Measurements from ENCODE around the gene KCNJ3. TPM values are rescaled to one million over a fixed set of nuclear protein-coding genes. Genes with fewer than 3 reads are reported as not detected.

KCNJ3 gene
- total and polyA plus RNA-seq, 4 donors: 0.01 to 0.31 (median 0.05) TPM

- Histone ChIP-seq H3K9me3 (ENCODE audit: control insufficient read depth in 4 of 4, insufficient read depth in 3 of 4, low read length in 3 of 4) (peaks cover 0 to 3% (median 0%) of the 10 kb centered on the region in 4 donors), H3K27ac (ENCODE audit: low read depth in 1 of 2, low read length in 1 of 2) (no peak overlapping the region), H3K4me3 (no peak overlapping the region), H3K9ac (ENCODE audit: insufficient read depth in 1 of 2, low read length in 2 of 2) (no peak overlapping the region), H3K27me3 (ENCODE audit: control insufficient read depth in 3 of 3, insufficient read depth in 3 of 3, low read length in 2 of 3) (peaks cover 0 to 20% (median 9%) of the 10 kb centered on the region in 3 donors), H3K36me3 (ENCODE audit: control insufficient read depth in 4 of 4, insufficient read depth in 4 of 4, low read length in 4 of 4) (no peaks in the 10 kb centered on the region), H3K4me1 (ENCODE audit: control insufficient read depth in 5 of 5, insufficient read depth in 5 of 5, low read length in 5 of 5) (peaks cover 0 to 24% (median 0%) of the 10 kb centered on the region in 5 donors)
- no peak for ATAC-seq (ENCODE audit: insufficient read depth, low FRiP score)
- TF ChIP-seq CTCF (IDR thresholded peaks at IDR 0.05; ENCODE audit: control extremely low read depth, extremely low read depth): no peak
- WGBS, 2 donors: 53 to 57% methylated on average over 3 of the region's 3 CpGs
- DNase-seq: no peak
Observed at GRCh38 chr2:154693741-154694340, 4.7 kb upstream of the KCNJ3 start.

- no peak for TF ChIP-seq CTCF (IDR thresholded peaks at IDR 0.05; ENCODE audit: control extremely low read depth, extremely low read depth)
- 85 to 87% methylated on average over 3 of the region's 3 CpGs for WGBS, 2 donors
Observed at GRCh38 chr2:154694881-154695280, 3.6 kb upstream of the KCNJ3 start.

GRCh38 chr2:154696369-154696768 lies 2.1 kb upstream of the KCNJ3 start:
- peaks cover 0 to 6% (median 0%) of the 10 kb centered on the region in 4 donors for H3K9me3 ChIP-seq (ENCODE audit: control insufficient read depth in 4 of 4, insufficient read depth in 3 of 4, low read length in 3 of 4)
- 78 to 82% methylated on average over 4 of the region's 4 CpGs for WGBS, 2 donors
- no peak overlapping the region for H3K4me3 ChIP-seq
- no peak for TF ChIP-seq CTCF (IDR thresholded peaks at IDR 0.05; ENCODE audit: control extremely low read depth, extremely low read depth)
- H3K9ac ChIP-seq (ENCODE audit: insufficient read depth in 1 of 2, low read length in 2 of 2): no peak overlapping the region
- ATAC-seq (ENCODE audit: insufficient read depth, low FRiP score) (no peak), DNase-seq (no peak)
- peaks cover 0 to 37% (median 28%) of the 10 kb centered on the region in 3 donors for H3K27me3 ChIP-seq (ENCODE audit: control insufficient read depth in 3 of 3, insufficient read depth in 3 of 3, low read length in 2 of 3)
- H3K4me1 ChIP-seq (ENCODE audit: control insufficient read depth in 5 of 5, insufficient read depth in 5 of 5, low read length in 5 of 5): peaks cover 0 to 29% (median 3%) of the 10 kb centered on the region in 5 donors
- H3K36me3 ChIP-seq (ENCODE audit: control insufficient read depth in 4 of 4, insufficient read depth in 4 of 4, low read length in 4 of 4): no peaks in the 10 kb centered on the region
- no peak overlapping the region for H3K27ac ChIP-seq (ENCODE audit: low read depth in 1 of 2, low read length in 1 of 2)

More at GRCh38 chr2:154694881-154695280, 3.6 kb upstream of the KCNJ3 start:
- H3K27ac ChIP-seq (ENCODE audit: low read depth in 1 of 2, low read length in 1 of 2): no peak overlapping the region
- H3K4me3 ChIP-seq: no peak overlapping the region
- peaks cover 0 to 6% (median 0%) of the 10 kb centered on the region in 4 donors for H3K9me3 ChIP-seq (ENCODE audit: control insufficient read depth in 4 of 4, insufficient read depth in 3 of 4, low read length in 3 of 4)
- H3K9ac ChIP-seq (ENCODE audit: insufficient read depth in 1 of 2, low read length in 2 of 2): no peak overlapping the region
- ATAC-seq (ENCODE audit: insufficient read depth, low FRiP score) (no peak), DNase-seq (no peak)
- H3K36me3 ChIP-seq (ENCODE audit: control insufficient read depth in 4 of 4, insufficient read depth in 4 of 4, low read length in 4 of 4): no peaks in the 10 kb centered on the region
- peaks cover 0 to 30% (median 18%) of the 10 kb centered on the region in 3 donors for H3K27me3 ChIP-seq (ENCODE audit: control insufficient read depth in 3 of 3, insufficient read depth in 3 of 3, low read length in 2 of 3)
- peaks cover 0 to 29% (median 3%) of the 10 kb centered on the region in 5 donors for H3K4me1 ChIP-seq (ENCODE audit: control insufficient read depth in 5 of 5, insufficient read depth in 5 of 5, low read length in 5 of 5)

Measured in lung (tissue), 12 donors.